ENCODE measurements around the gene SLC37A1. TPM values are rescaled to one million over a fixed set of nuclear protein-coding genes. Genes with fewer than 3 reads are reported as not detected.

The SLC37A1 gene
- polyA plus RNA-seq, 4 donors = 30.0 to 80.7 (median 37.6) TPM

- Histone ChIP-seq H3K27ac (ENCODE audit: low read depth in 1 of 3, low read length in 2 of 3) (no peak overlapping the region), H3K4me1 (ENCODE audit: control insufficient read depth in 3 of 3, insufficient read depth in 2 of 3, low read depth in 1 of 3, low read length in 2 of 3) (peaks cover 0 to 5% (median 0%) of the 10 kb centered on the region in 3 donors), H3K9me3 (ENCODE audit: control insufficient read depth in 2 of 2, insufficient read depth in 1 of 2, low read depth in 1 of 2, low read length in 1 of 2) (no peaks in the 10 kb centered on the region), H3K27me3 (ENCODE audit: control insufficient read depth in 3 of 3, insufficient read depth in 3 of 3, low read length in 3 of 3) (no peaks in the 10 kb centered on the region), H3K4me3 (ENCODE audit: low read depth in 1 of 3, low read length in 3 of 3) (no peak overlapping the region), H3K36me3 (ENCODE audit: control insufficient read depth in 3 of 3, insufficient read depth in 2 of 3, low read depth in 1 of 3, low read length in 3 of 3) (peaks cover 24 to 71% (median 29%) of the 10 kb centered on the region in 3 donors)
- WGBS, 3 donors = 95 to 96% (median 96%) methylated on average over 6 of the region's 6 CpGs
- no peak for FAIRE-seq
- no peak for DNase-seq
Measured at GRCh38 chr21:42556476-42556875, 42.8 kb downstream of the SLC37A1 start.

- 81 to 95% (median 90%) methylated on average over 14 of the region's 14 CpGs for WGBS, 3 donors
- Histone ChIP-seq H3K36me3 (ENCODE audit: control insufficient read depth in 3 of 3, insufficient read depth in 2 of 3, low read depth in 1 of 3, low read length in 3 of 3) (peaks cover 28 to 75% (median 33%) of the 10 kb centered on the region in 3 donors), H3K27me3 (ENCODE audit: control insufficient read depth in 3 of 3, insufficient read depth in 3 of 3, low read length in 3 of 3) (no peaks in the 10 kb centered on the region), H3K27ac (ENCODE audit: low read depth in 1 of 3, low read length in 2 of 3) (no peak overlapping the region), H3K4me3 (ENCODE audit: low read depth in 1 of 3, low read length in 3 of 3) (no peak overlapping the region), H3K4me1 (ENCODE audit: control insufficient read depth in 3 of 3, insufficient read depth in 2 of 3, low read depth in 1 of 3, low read length in 2 of 3) (peaks cover 0 to 10% (median 0%) of the 10 kb centered on the region in 3 donors), H3K9me3 (ENCODE audit: control insufficient read depth in 2 of 2, insufficient read depth in 1 of 2, low read depth in 1 of 2, low read length in 1 of 2) (no peaks in the 10 kb centered on the region)
- DNase-seq = no peak
- FAIRE-seq = no peak
Measured at GRCh38 chr21:42556960-42557359, 43.3 kb downstream of the SLC37A1 start.

GRCh38 chr21:42557420-42557819 is 43.8 kb downstream of the SLC37A1 start:
- Histone ChIP-seq H3K4me1 (ENCODE audit: control insufficient read depth in 3 of 3, insufficient read depth in 2 of 3, low read depth in 1 of 3, low read length in 2 of 3) (peaks cover 0 to 15% (median 0%) of the 10 kb centered on the region in 3 donors), H3K4me3 (ENCODE audit: low read depth in 1 of 3, low read length in 3 of 3) (no peak overlapping the region), H3K27me3 (ENCODE audit: control insufficient read depth in 3 of 3, insufficient read depth in 3 of 3, low read length in 3 of 3) (no peaks in the 10 kb centered on the region), H3K36me3 (ENCODE audit: control insufficient read depth in 3 of 3, insufficient read depth in 2 of 3, low read depth in 1 of 3, low read length in 3 of 3) (peaks cover 28 to 76% (median 37%) of the 10 kb centered on the region in 3 donors), H3K9me3 (ENCODE audit: control insufficient read depth in 2 of 2, insufficient read depth in 1 of 2, low read depth in 1 of 2, low read length in 1 of 2) (no peaks in the 10 kb centered on the region), H3K27ac (ENCODE audit: low read depth in 1 of 3, low read length in 2 of 3) (no peak overlapping the region)
- FAIRE-seq (no peak), DNase-seq (no peak)
- 92 to 96% (median 95%) methylated on average over 10 of the region's 10 CpGs for WGBS, 3 donors

- Histone ChIP-seq H3K4me1 (ENCODE audit: control insufficient read depth in 3 of 3, insufficient read depth in 2 of 3, low read depth in 1 of 3, low read length in 2 of 3) (peaks cover 0 to 21% (median 0%) of the 10 kb centered on the region in 3 donors), H3K27me3 (ENCODE audit: control insufficient read depth in 3 of 3, insufficient read depth in 3 of 3, low read length in 3 of 3) (no peaks in the 10 kb centered on the region), H3K4me3 (ENCODE audit: low read depth in 1 of 3, low read length in 3 of 3) (no peak overlapping the region), H3K27ac (ENCODE audit: low read depth in 1 of 3, low read length in 2 of 3) (no peak overlapping the region), H3K9me3 (ENCODE audit: control insufficient read depth in 2 of 2, insufficient read depth in 1 of 2, low read depth in 1 of 2, low read length in 1 of 2) (no peaks in the 10 kb centered on the region), H3K36me3 (ENCODE audit: control insufficient read depth in 3 of 3, insufficient read depth in 2 of 3, low read depth in 1 of 3, low read length in 3 of 3) (peaks cover 32 to 79% (median 41%) of the 10 kb centered on the region in 3 donors)
- no peak for FAIRE-seq
- DNase-seq = no peak
- WGBS, 3 donors = 95 to 96% (median 96%) methylated on average over 6 of the region's 6 CpGs
Measured at GRCh38 chr21:42558368-42558767, 44.7 kb downstream of the SLC37A1 start.

GRCh38 chr21:42558846-42559245 is 45.2 kb downstream of the SLC37A1 start:
- 92 to 94% (median 93%) methylated on average over 15 of the region's 15 CpGs for WGBS, 3 donors
- Histone ChIP-seq H3K4me3 (ENCODE audit: low read depth in 1 of 3, low read length in 3 of 3) (no peak overlapping the region), H3K4me1 (ENCODE audit: control insufficient read depth in 3 of 3, insufficient read depth in 2 of 3, low read depth in 1 of 3, low read length in 2 of 3) (peaks cover 0 to 21% (median 0%) of the 10 kb centered on the region in 3 donors), H3K9me3 (ENCODE audit: control insufficient read depth in 2 of 2, insufficient read depth in 1 of 2, low read depth in 1 of 2, low read length in 1 of 2) (no peaks in the 10 kb centered on the region), H3K36me3 (ENCODE audit: control insufficient read depth in 3 of 3, insufficient read depth in 2 of 3, low read depth in 1 of 3, low read length in 3 of 3) (peaks cover 32 to 82% (median 46%) of the 10 kb centered on the region in 3 donors), H3K27me3 (ENCODE audit: control insufficient read depth in 3 of 3, insufficient read depth in 3 of 3, low read length in 3 of 3) (no peaks in the 10 kb centered on the region), H3K27ac (ENCODE audit: low read depth in 1 of 3, low read length in 2 of 3) (no peak overlapping the region)
- no peak for FAIRE-seq
- no peak for DNase-seq

- FAIRE-seq (no peak), DNase-seq (no peak)
- Histone ChIP-seq H3K9me3 (ENCODE audit: control insufficient read depth in 2 of 2, insufficient read depth in 1 of 2, low read depth in 1 of 2, low read length in 1 of 2) (no peaks in the 10 kb centered on the region), H3K27ac (ENCODE audit: low read depth in 1 of 3, low read length in 2 of 3) (no peak overlapping the region), H3K36me3 (ENCODE audit: control insufficient read depth in 3 of 3, insufficient read depth in 2 of 3, low read depth in 1 of 3, low read length in 3 of 3) (peaks cover 29 to 82% (median 43%) of the 10 kb centered on the region in 3 donors), H3K4me1 (ENCODE audit: control insufficient read depth in 3 of 3, insufficient read depth in 2 of 3, low read depth in 1 of 3, low read length in 2 of 3) (peaks cover 0 to 21% (median 0%) of the 10 kb centered on the region in 3 donors), H3K4me3 (ENCODE audit: low read depth in 1 of 3, low read length in 3 of 3) (no peak overlapping the region), H3K27me3 (ENCODE audit: control insufficient read depth in 3 of 3, insufficient read depth in 3 of 3, low read length in 3 of 3) (no peaks in the 10 kb centered on the region)
- WGBS, 3 donors = 93 to 95% (median 94%) methylated on average over 13 of the region's 13 CpGs
Measured at GRCh38 chr21:42559326-42559725, 45.7 kb downstream of the SLC37A1 start.

GRCh38 chr21:42560517-42561179 is 47.0 kb downstream of the SLC37A1 start:
- Histone ChIP-seq H3K27ac (ENCODE audit: low read depth in 1 of 3, low read length in 2 of 3) (peak overlapping the region in 1 of 3 donors; percentile 79), H3K4me3 (ENCODE audit: low read depth in 1 of 3, low read length in 3 of 3) (no peak overlapping the region), H3K36me3 (ENCODE audit: control insufficient read depth in 3 of 3, insufficient read depth in 2 of 3, low read depth in 1 of 3, low read length in 3 of 3) (peaks cover 29 to 88% (median 53%) of the 10 kb centered on the region in 3 donors), H3K4me1 (ENCODE audit: control insufficient read depth in 3 of 3, insufficient read depth in 2 of 3, low read depth in 1 of 3, low read length in 2 of 3) (peaks cover 0 to 21% (median 0%) of the 10 kb centered on the region in 3 donors), H3K9me3 (ENCODE audit: control insufficient read depth in 2 of 2, insufficient read depth in 1 of 2, low read depth in 1 of 2, low read length in 1 of 2) (no peaks in the 10 kb centered on the region), H3K27me3 (ENCODE audit: control insufficient read depth in 3 of 3, insufficient read depth in 3 of 3, low read length in 3 of 3) (no peaks in the 10 kb centered on the region)
- WGBS, 3 donors = 92 to 94% (median 94%) methylated on average over 8 of the region's 8 CpGs
- FAIRE-seq (no peak), DNase-seq (no peak)

- FAIRE-seq (no peak), DNase-seq (peak; percentile 29 to 81)
- Histone ChIP-seq H3K27me3 (ENCODE audit: control insufficient read depth in 3 of 3, insufficient read depth in 3 of 3, low read length in 3 of 3) (no peaks in the 10 kb centered on the region), H3K27ac (ENCODE audit: low read depth in 1 of 3, low read length in 2 of 3) (peak overlapping the region in 1 of 3 donors; percentile 79), H3K9me3 (ENCODE audit: control insufficient read depth in 2 of 2, insufficient read depth in 1 of 2, low read depth in 1 of 2, low read length in 1 of 2) (no peaks in the 10 kb centered on the region), H3K36me3 (ENCODE audit: control insufficient read depth in 3 of 3, insufficient read depth in 2 of 3, low read depth in 1 of 3, low read length in 3 of 3) (peaks cover 19 to 88% (median 46%) of the 10 kb centered on the region in 3 donors), H3K4me1 (ENCODE audit: control insufficient read depth in 3 of 3, insufficient read depth in 2 of 3, low read depth in 1 of 3, low read length in 2 of 3) (peaks cover 0 to 21% (median 0%) of the 10 kb centered on the region in 3 donors), H3K4me3 (ENCODE audit: low read depth in 1 of 3, low read length in 3 of 3) (no peak overlapping the region)
- WGBS, 3 donors = 33 to 56% (median 46%) methylated on average over 23 of the region's 23 CpGs
Measured at GRCh38 chr21:42561762-42562650, 48.4 kb downstream of the SLC37A1 start.

Data from small intestine (tissue), 7 donors.